Panc1 (cell line): Measurements from ENCODE around the gene NTNG2. TPM values are rescaled to one million over a fixed set of nuclear protein-coding genes. Genes with fewer than 3 reads are reported as not detected.

Experiments
- ATAC-seq: fragments of 200-7000 bp; cut with Tn5 transposase; 2 replicates; pipeline ENCODE4 v1.9.1; 2020; ENCODE audit warnings: mild to moderate bottlenecking, moderate library complexity
- BruUV-seq: library from RNA; stranded (reverse); fragments of 400-500 nt; replicated peaks from 2 replicates; lab custom pipeline; 2021; lab: Mats Ljungman, UMichigan
- CTCF ChIA-PET: fragments of 300-600 bp; sonication (Branson Sonifier 250); formaldehyde crosslinking; loops from one replicate; lab custom pipeline; 2022; ENCODE audit warnings: antibody characterized with exemption; lab: Charles Lee
- POLR2A ChIA-PET: fragments of 300-600 bp; sonication (Branson Sonifier 250); formaldehyde crosslinking; loops from one replicate; lab custom pipeline; 2022; ENCODE audit warnings: antibody characterized with exemption; lab: Charles Lee
- DNase-seq: peaks from one replicate; pipeline ENCODE4 v3.0.0-alpha.2; 2010; ENCODE audit warnings: low read depth, low spot score
- H3K27ac ChIP-seq: 2 replicates; pipeline ENCODE4 v1.5.1; 2011; ENCODE audit warnings: mild to moderate bottlenecking, low read length, inconsistent platforms
- H3K27me3 ChIP-seq: fragments of 200-500 bp; sonication (Bioruptor generic); 2 replicates; pipeline ENCODE4 v1.6.0; 2014; ENCODE audit warnings: low read length, inconsistent platforms; ENCODE audit not compliant: control insufficient read depth, insufficient read depth
- H3K36me3 ChIP-seq: fragments of 200-500 bp; sonication (Bioruptor generic); 2 replicates; pipeline ENCODE4 v1.5.1; 2014; ENCODE audit warnings: inconsistent platforms, mild to moderate bottlenecking, low read length, moderate library complexity; ENCODE audit not compliant: control insufficient read depth, insufficient read depth
- H3K4me1 ChIP-seq: 2 replicates; pipeline ENCODE4 v1.5.1; 2011; ENCODE audit warnings: inconsistent platforms, mild to moderate bottlenecking, low read length, moderate library complexity; ENCODE audit not compliant: control insufficient read depth, insufficient read depth
- H3K4me3 ChIP-seq, 2 experiments: 2 replicates each; pipeline ENCODE4 v1.5.1; 2011 to 2012; ENCODE audit warnings: low read depth in 2 of 2, low read length in 2 of 2, mild to moderate bottlenecking in 2 of 2, inconsistent platforms in 1 of 2, moderate library complexity in 1 of 2
- H3K9me3 ChIP-seq: fragments of 200-500 bp; sonication (Bioruptor generic); 2 replicates; pipeline ENCODE4 v1.5.1; 2014; ENCODE audit warnings: low read depth, mild to moderate bottlenecking, inconsistent platforms, low read length, moderate library complexity; ENCODE audit not compliant: control insufficient read depth, insufficient read depth
- POLR2AphosphoS5 ChIP-seq: IDR thresholded peaks from 2 replicates; pipeline ENCODE4 v1.6.1; 2012; ENCODE audit warnings: mild to moderate bottlenecking, low read depth, low read length, moderate library complexity
- SIN3A ChIP-seq: IDR thresholded peaks from 2 replicates; pipeline ENCODE4 v1.6.1; 2012; ENCODE audit warnings: low read depth, mild to moderate bottlenecking, low read length, moderate library complexity, borderline replicate concordance; ENCODE audit not compliant: insufficient read depth
- TCF7L2 ChIP-seq: IDR thresholded peaks from 2 replicates; pipeline ENCODE4 v1.6.1; 2011; ENCODE audit warnings: mild to moderate bottlenecking, low read depth, low read length, inconsistent platforms
- in situ Hi-C: cut with HindIII; loops from 2 replicates; pipeline ENCODE4 v1.10.0; 2016; ENCODE audit warnings: low sequenced_read_pairs, low pct_unique_long_range_greater_than_20kb
- intact Hi-C: fragments of 100-400 bp; cut with micrococcal nuclease; formaldehyde crosslinking; loops from one replicate; pipeline ENCODE4 v1.10.0; 2022; ENCODE audit not compliant: unreplicated experiment
- total RNA-seq: library from RNA; stranded (reverse); gene quantifications from one replicate; pipeline ENCODE4 v1.2.1, GENCODE V29; 2021; ENCODE audit not compliant: unreplicated experiment
- TF ChIP-seq, protein P1 (sequence below): fragments of 450-650 bp; IDR thresholded peaks from 2 replicates; pipeline ENCODE4 v1.5.1; 2017; ENCODE audit warnings: mild to moderate bottlenecking
- TF ChIP-seq, protein P2 (sequence below), 2 experiments: IDR thresholded peaks; 2 replicates each; pipeline ENCODE4 v1.6.1; 2011 to 2012; ENCODE audit warnings: low read depth in 2 of 2, control low read depth in 1 of 2, low read length in 1 of 2, mild to moderate bottlenecking in 1 of 2, moderate library complexity in 1 of 2; ENCODE audit not compliant: insufficient read depth in 1 of 2

Gene NTNG2
- total RNA-seq, 1 experiment from 2014 or later: 5.1 TPM

DNA sequence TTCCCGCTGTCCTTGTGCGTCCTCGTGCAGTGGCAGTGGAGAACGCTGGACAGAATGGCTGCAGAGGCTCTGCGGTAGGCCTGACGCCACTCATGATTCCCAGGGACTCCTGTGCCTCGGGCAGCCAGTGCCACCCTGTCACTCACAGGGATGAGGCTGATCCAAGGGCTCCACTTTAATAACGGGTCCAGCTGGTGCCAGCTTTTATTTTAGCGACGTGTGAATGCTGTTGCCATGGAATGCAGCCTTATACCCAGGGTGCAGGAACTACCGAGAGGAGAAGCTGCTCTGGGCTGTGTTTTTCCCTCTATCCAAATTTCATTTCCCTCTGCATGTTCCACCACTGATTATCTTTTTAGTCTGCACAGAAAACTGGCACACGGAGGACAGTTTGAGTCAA, 15.8 kb upstream of the NTNG2 start:
- Histone ChIP-seq H3K36me3 (no peaks in the 10 kb centered on the region), H3K9me3 (no peaks in the 10 kb centered on the region), H3K27me3 (no peaks in the 10 kb centered on the region), H3K27ac (no peak overlapping the region), H3K4me1 (peaks cover 5% of the 10 kb centered on the region; the same call in 1 of the 2 replicates), H3K4me3 (no peak overlapping the region)
- in situ Hi-C loops: no loop called here
- POLR2A ChIA-PET: no interaction called here
- no peak for DNase-seq
- TF ChIP-seq, protein P1, sequence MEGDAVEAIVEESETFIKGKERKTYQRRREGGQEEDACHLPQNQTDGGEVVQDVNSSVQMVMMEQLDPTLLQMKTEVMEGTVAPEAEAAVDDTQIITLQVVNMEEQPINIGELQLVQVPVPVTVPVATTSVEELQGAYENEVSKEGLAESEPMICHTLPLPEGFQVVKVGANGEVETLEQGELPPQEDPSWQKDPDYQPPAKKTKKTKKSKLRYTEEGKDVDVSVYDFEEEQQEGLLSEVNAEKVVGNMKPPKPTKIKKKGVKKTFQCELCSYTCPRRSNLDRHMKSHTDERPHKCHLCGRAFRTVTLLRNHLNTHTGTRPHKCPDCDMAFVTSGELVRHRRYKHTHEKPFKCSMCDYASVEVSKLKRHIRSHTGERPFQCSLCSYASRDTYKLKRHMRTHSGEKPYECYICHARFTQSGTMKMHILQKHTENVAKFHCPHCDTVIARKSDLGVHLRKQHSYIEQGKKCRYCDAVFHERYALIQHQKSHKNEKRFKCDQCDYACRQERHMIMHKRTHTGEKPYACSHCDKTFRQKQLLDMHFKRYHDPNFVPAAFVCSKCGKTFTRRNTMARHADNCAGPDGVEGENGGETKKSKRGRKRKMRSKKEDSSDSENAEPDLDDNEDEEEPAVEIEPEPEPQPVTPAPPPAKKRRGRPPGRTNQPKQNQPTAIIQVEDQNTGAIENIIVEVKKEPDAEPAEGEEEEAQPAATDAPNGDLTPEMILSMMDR: no peak
- TF ChIP-seq, protein P2, sequence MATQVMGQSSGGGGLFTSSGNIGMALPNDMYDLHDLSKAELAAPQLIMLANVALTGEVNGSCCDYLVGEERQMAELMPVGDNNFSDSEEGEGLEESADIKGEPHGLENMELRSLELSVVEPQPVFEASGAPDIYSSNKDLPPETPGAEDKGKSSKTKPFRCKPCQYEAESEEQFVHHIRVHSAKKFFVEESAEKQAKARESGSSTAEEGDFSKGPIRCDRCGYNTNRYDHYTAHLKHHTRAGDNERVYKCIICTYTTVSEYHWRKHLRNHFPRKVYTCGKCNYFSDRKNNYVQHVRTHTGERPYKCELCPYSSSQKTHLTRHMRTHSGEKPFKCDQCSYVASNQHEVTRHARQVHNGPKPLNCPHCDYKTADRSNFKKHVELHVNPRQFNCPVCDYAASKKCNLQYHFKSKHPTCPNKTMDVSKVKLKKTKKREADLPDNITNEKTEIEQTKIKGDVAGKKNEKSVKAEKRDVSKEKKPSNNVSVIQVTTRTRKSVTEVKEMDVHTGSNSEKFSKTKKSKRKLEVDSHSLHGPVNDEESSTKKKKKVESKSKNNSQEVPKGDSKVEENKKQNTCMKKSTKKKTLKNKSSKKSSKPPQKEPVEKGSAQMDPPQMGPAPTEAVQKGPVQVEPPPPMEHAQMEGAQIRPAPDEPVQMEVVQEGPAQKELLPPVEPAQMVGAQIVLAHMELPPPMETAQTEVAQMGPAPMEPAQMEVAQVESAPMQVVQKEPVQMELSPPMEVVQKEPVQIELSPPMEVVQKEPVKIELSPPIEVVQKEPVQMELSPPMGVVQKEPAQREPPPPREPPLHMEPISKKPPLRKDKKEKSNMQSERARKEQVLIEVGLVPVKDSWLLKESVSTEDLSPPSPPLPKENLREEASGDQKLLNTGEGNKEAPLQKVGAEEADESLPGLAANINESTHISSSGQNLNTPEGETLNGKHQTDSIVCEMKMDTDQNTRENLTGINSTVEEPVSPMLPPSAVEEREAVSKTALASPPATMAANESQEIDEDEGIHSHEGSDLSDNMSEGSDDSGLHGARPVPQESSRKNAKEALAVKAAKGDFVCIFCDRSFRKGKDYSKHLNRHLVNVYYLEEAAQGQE (IDR thresholded peaks at IDR 0.05; ENCODE audit: insufficient read depth in 1 of 2, low read depth in 2 of 2, low read length in 1 of 2): no peak
- TF ChIP-seq TCF7L2 (no peak), SIN3A (no peak), POLR2AphosphoS5 (no peak)
- no peak for ATAC-seq
- intact Hi-C loops: no loop called here
- CTCF ChIA-PET: no interaction called here
- no TSS peak for BruUV-seq

DNA sequence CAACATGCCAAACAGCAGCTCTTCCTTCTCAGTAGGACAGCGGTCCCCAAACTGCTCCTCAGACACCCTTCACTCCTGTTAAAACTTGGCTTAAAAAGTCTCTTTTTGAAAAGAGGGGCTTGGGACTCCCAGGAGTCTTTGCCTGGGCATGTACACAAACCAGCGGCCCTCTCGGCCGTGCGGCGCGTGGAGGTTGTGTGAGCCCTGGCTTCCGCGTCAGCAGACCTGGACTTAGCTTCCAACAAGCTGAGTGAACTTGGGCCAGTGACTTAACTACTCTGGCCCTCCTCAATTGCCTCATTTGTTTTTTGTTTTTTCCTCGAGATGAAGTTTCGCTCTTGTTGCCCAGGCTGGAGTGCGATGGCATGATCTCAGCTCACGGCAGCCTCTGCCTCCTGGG, 15.3 kb upstream of the NTNG2 start:
- Histone ChIP-seq H3K27ac (no peak overlapping the region), H3K4me1 (peaks cover 5% of the 10 kb centered on the region; the same call in 1 of the 2 replicates), H3K36me3 (no peaks in the 10 kb centered on the region), H3K9me3 (no peaks in the 10 kb centered on the region), H3K4me3 (no peak overlapping the region), H3K27me3 (no peaks in the 10 kb centered on the region)
- BruUV-seq: no TSS peak
- no peak for TF ChIP-seq SIN3A
- TF ChIP-seq, protein P1: no peak
- TF ChIP-seq POLR2AphosphoS5: no peak
- no peak for TF ChIP-seq TCF7L2
- TF ChIP-seq, protein P2 (IDR thresholded peaks at IDR 0.05; ENCODE audit: insufficient read depth in 1 of 2, low read depth in 2 of 2, low read length in 1 of 2): no peak
- no peak for DNase-seq
- in situ Hi-C loops (no loop called here), intact Hi-C loops (no loop called here)
- ChIA-PET POLR2A (no interaction called here), CTCF (no interaction called here)
- ATAC-seq: no peak
